Muscle of leg (tissue), 11 donors: Measurements from ENCODE around the gene IFT172. TPM values are rescaled to one million over a fixed set of nuclear protein-coding genes. Genes with fewer than 3 reads are reported as not detected.
A peak's percentile ranks its signal among the peaks of the same experiment; 100 is the strongest.

Source experiments
- DNase-seq: peaks from one replicate; pipeline ENCODE4 v3.0.0; 2013
- H3K27ac ChIP-seq: one replicate; pipeline ENCODE4 v1.5.1; 2013; ENCODE audit warnings: mild to moderate bottlenecking, low read length, control low read depth
- H3K27me3 ChIP-seq: one replicate; pipeline ENCODE4 v1.6.1; 2013; ENCODE audit warnings: low read length; ENCODE audit not compliant: control insufficient read depth, insufficient read depth
- H3K36me3 ChIP-seq: one replicate; pipeline ENCODE4 v1.6.1; 2013; ENCODE audit warnings: low read length; ENCODE audit not compliant: control insufficient read depth, insufficient read depth
- H3K4me1 ChIP-seq: one replicate; pipeline ENCODE4 v1.6.1; 2013; ENCODE audit warnings: low read length; ENCODE audit not compliant: control insufficient read depth, insufficient read depth
- H3K4me3 ChIP-seq: one replicate; pipeline ENCODE4 v1.5.1; 2013; ENCODE audit warnings: low read length, control low read depth
- H3K9me3 ChIP-seq: replicated peaks from 2 replicates; pipeline ENCODE4 v1.6.1; 2013; ENCODE audit warnings: low read depth, low read length; ENCODE audit not compliant: control insufficient read depth
- WGBS: methylation state at CpG from one replicate; pipeline ENCODE4 v1.1.5; 2013; ENCODE audit warnings: missing lambda C conversion rate; ENCODE audit not compliant: insufficient coverage; 5-methylcytosine and 5-hydroxymethylcytosine counted together
- polyA plus RNA-seq, 8 donors: library from polyadenylated mRNA; unstranded; fragments of 120-200 nt; gene quantifications; one replicate each; pipeline versions ENCODE4 v1.2.1 to v1.2.3, GENCODE V29; 2013; ENCODE audit warnings: inconsistent platforms in 1 of 8, low replicate concordance in 1 of 8; ENCODE audit not compliant: insufficient read length in 8 of 8, insufficient read depth in 1 of 8
- total RNA-seq: library from RNA; stranded (reverse); fragments of 120-200 nt; gene quantifications from one replicate; pipeline ENCODE4 v1.2.4, GENCODE V29; 2013

IFT172 gene
- total and polyA plus RNA-seq, 9 donors = 14.4 to 29.3 (median 19.6) TPM

GRCh38 chr2:27494284-27494943 is 4.9 kb upstream of the IFT172 start:
- H3K27ac ChIP-seq = peak overlapping the region; percentile 7
- peaks cover 26% of the 10 kb centered on the region for H3K27me3 ChIP-seq

GRCh38 chr2:27493948-27494283 is 4.4 kb upstream of the IFT172 start:
- Histone ChIP-seq H3K4me3 (no peak overlapping the region), H3K9me3 (no peaks in the 10 kb centered on the region), H3K27me3 (peaks cover 26% of the 10 kb centered on the region), H3K36me3 (peaks cover 2% of the 10 kb centered on the region), H3K4me1 (peaks cover 12% of the 10 kb centered on the region), H3K27ac (no peak overlapping the region)
- 89% methylated on average over 5 of the region's 13 CpGs for WGBS
- no peak for DNase-seq

More at GRCh38 chr2:27494284-27494943, 4.9 kb upstream of the IFT172 start:
- peak; percentile 26 for DNase-seq
- WGBS = 6% methylated on average over 29 of the region's 35 CpGs
- Histone ChIP-seq H3K36me3 (peaks cover 2% of the 10 kb centered on the region), H3K4me1 (peaks cover 9% of the 10 kb centered on the region), H3K4me3 (peak overlapping the region; percentile 57), H3K9me3 (no peaks in the 10 kb centered on the region)

- Histone ChIP-seq H3K4me1 (peaks cover 16% of the 10 kb centered on the region), H3K36me3 (peaks cover 2% of the 10 kb centered on the region), H3K9me3 (no peaks in the 10 kb centered on the region), H3K27ac (no peak overlapping the region), H3K27me3 (peaks cover 22% of the 10 kb centered on the region), H3K4me3 (no peak overlapping the region)
- DNase-seq = no peak
- WGBS = 92% methylated on average over 1 of the region's 4 CpGs
These were observed 3.0 kb upstream of the IFT172 start for GRCh38 chr2:27492557-27492956.

- 0% methylated on average over 2 of the region's 11 CpGs for WGBS
- H3K9me3 ChIP-seq = no peaks in the 10 kb centered on the region
- H3K27ac ChIP-seq = peak overlapping the region; percentile 66
- peaks cover under 1% of the 10 kb centered on the region for H3K27me3 ChIP-seq
- peak; percentile 36 for DNase-seq
- peaks cover 7% of the 10 kb centered on the region for H3K4me1 ChIP-seq
- H3K4me3 ChIP-seq = peak overlapping the region; percentile 80
- peaks cover 9% of the 10 kb centered on the region for H3K36me3 ChIP-seq
These were observed 435 bp downstream of the IFT172 start for GRCh38 chr2:27489118-27489497.

GRCh38 chr2:27485496-27485895 is 4.0 kb downstream of the IFT172 start:
- H3K4me1 ChIP-seq = peaks cover 7% of the 10 kb centered on the region
- WGBS = 57% methylated on average over 1 of the region's 3 CpGs
- H3K4me3 ChIP-seq = no peak overlapping the region
- H3K27ac ChIP-seq = no peak overlapping the region
- DNase-seq = no peak
- H3K27me3 ChIP-seq = no peaks in the 10 kb centered on the region
- H3K36me3 ChIP-seq = peaks cover 28% of the 10 kb centered on the region
- no peaks in the 10 kb centered on the region for H3K9me3 ChIP-seq

GRCh38 chr2:27471961-27472360 is 17.6 kb downstream of the IFT172 start:
- no peaks in the 10 kb centered on the region for H3K27me3 ChIP-seq
- DNase-seq = no peak
- H3K27ac ChIP-seq = no peak overlapping the region
- 87% methylated on average over 3 of the region's 5 CpGs for WGBS
- peaks cover 27% of the 10 kb centered on the region for H3K36me3 ChIP-seq
- no peaks in the 10 kb centered on the region for H3K4me1 ChIP-seq
- no peaks in the 10 kb centered on the region for H3K9me3 ChIP-seq
- no peak overlapping the region for H3K4me3 ChIP-seq

- no peak overlapping the region for H3K4me3 ChIP-seq
- DNase-seq = no peak
- H3K36me3 ChIP-seq = peaks cover 30% of the 10 kb centered on the region
- H3K4me1 ChIP-seq = no peaks in the 10 kb centered on the region
- H3K27me3 ChIP-seq = no peaks in the 10 kb centered on the region
- 100% methylated on average over 5 of the region's 7 CpGs for WGBS
- no peak overlapping the region for H3K27ac ChIP-seq
- H3K9me3 ChIP-seq = no peaks in the 10 kb centered on the region
These were observed 25.1 kb downstream of the IFT172 start for GRCh38 chr2:27464443-27464842.

GRCh38 chr2:27461118-27461517 is 28.4 kb downstream of the IFT172 start:
- Histone ChIP-seq H3K27ac (no peak overlapping the region), H3K27me3 (no peaks in the 10 kb centered on the region), H3K36me3 (peaks cover 54% of the 10 kb centered on the region), H3K4me1 (no peaks in the 10 kb centered on the region), H3K4me3 (no peak overlapping the region), H3K9me3 (no peaks in the 10 kb centered on the region)
- 93% methylated on average over 6 of the region's 8 CpGs for WGBS
- DNase-seq = no peak

- WGBS = 92% methylated on average over 7 of the region's 7 CpGs
- H3K27me3 ChIP-seq = no peaks in the 10 kb centered on the region
- no peaks in the 10 kb centered on the region for H3K9me3 ChIP-seq
- H3K36me3 ChIP-seq = peaks cover 72% of the 10 kb centered on the region
- no peaks in the 10 kb centered on the region for H3K4me1 ChIP-seq
- no peak overlapping the region for H3K4me3 ChIP-seq
- no peak overlapping the region for H3K27ac ChIP-seq
- no peak for DNase-seq
These were observed 35.6 kb downstream of the IFT172 start for GRCh38 chr2:27453968-27454367.

- no CpG with 5 or more reads among the region's 1 CpG for WGBS
- H3K27ac ChIP-seq = no peak overlapping the region
These were observed 38.4 kb downstream of the IFT172 start for GRCh38 chr2:27451095-27451494.

GRCh38 chr2:27448381-27448780 is 41.2 kb downstream of the IFT172 start:
- Histone ChIP-seq H3K27ac (no peak overlapping the region), H3K36me3 (peaks cover 58% of the 10 kb centered on the region), H3K4me1 (no peaks in the 10 kb centered on the region), H3K27me3 (no peaks in the 10 kb centered on the region), H3K4me3 (no peak overlapping the region), H3K9me3 (no peaks in the 10 kb centered on the region)
- DNase-seq = no peak
- 63% methylated on average over 2 of the region's 3 CpGs for WGBS

More at GRCh38 chr2:27451095-27451494, 38.4 kb downstream of the IFT172 start:
- no peak overlapping the region for H3K4me3 ChIP-seq
- peaks cover 69% of the 10 kb centered on the region for H3K36me3 ChIP-seq
- H3K4me1 ChIP-seq = no peaks in the 10 kb centered on the region
- H3K9me3 ChIP-seq = no peaks in the 10 kb centered on the region
- H3K27me3 ChIP-seq = no peaks in the 10 kb centered on the region
- no peak for DNase-seq
